H1 (cell line): ENCODE data around the gene LAIR2. TPM values are rescaled to one million over a fixed set of nuclear protein-coding genes. Genes with fewer than 3 reads are reported as not detected.
A peak's percentile ranks its signal among the peaks of the same experiment; 100 is the strongest.

ENCODE experiments used
- CTCF ChIA-PET: fragments of 300-600 bp; sonication (Branson Sonifier 250); formaldehyde crosslinking; loops from one replicate; lab custom pipeline; 2021; ENCODE audit not compliant: partially characterized antibody; lab: Charles Lee
- POLR2A ChIA-PET: fragments of 300-600 bp; sonication (Branson Sonifier 250); formaldehyde crosslinking; loops from one replicate; lab custom pipeline; 2021; ENCODE audit warnings: inconsistent platforms; ENCODE audit not compliant: partially characterized antibody; lab: Charles Lee
- DNase-seq, 2 experiments: peaks; one replicate each; pipeline versions ENCODE4 v3.0.0 to v3.0.0-alpha.2; 2010 to 2022; ENCODE audit warnings: low spot score in 2 of 2, low read depth in 1 of 2, mixed read lengths in 1 of 2
- FAIRE-seq: peaks from 2 replicates; lab custom pipeline; 2011; peaks lifted over from hg19 to GRCh38; lab: Jason Lieb, UNC
- H2AFZ ChIP-seq: 2 replicates; pipeline ENCODE4 v1.8.1; 2012; ENCODE audit warnings: low read length, inconsistent platforms
- H2AK5ac ChIP-seq: 2 replicates; pipeline ENCODE4 v1.6.1; 2013; ENCODE audit warnings: low read depth, low read length
- H2BK120ac ChIP-seq: replicated peaks from 2 replicates; pipeline ENCODE3; 2013; ENCODE audit warnings: low read depth, low read length, inconsistent platforms
- H2BK12ac ChIP-seq: 2 replicates; pipeline ENCODE4 v1.6.1; 2013; ENCODE audit warnings: low read depth, low read length
- H2BK15ac ChIP-seq: 2 replicates; pipeline ENCODE4 v1.6.1; 2013; ENCODE audit warnings: low read length
- H2BK20ac ChIP-seq: 2 replicates; pipeline ENCODE4 v1.6.1; 2013; ENCODE audit warnings: low read length
- H2BK5ac ChIP-seq: 2 replicates; pipeline ENCODE4 v1.6.1; 2013; ENCODE audit warnings: low read depth, low read length
- H3K14ac ChIP-seq: 2 replicates; pipeline ENCODE4 v1.6.1; 2013; ENCODE audit warnings: inconsistent platforms; ENCODE audit not compliant: insufficient read length
- H3K18ac ChIP-seq: 2 replicates; pipeline ENCODE4 v1.6.1; 2013; ENCODE audit warnings: low read length; ENCODE audit errors: extremely low read depth
- H3K23ac ChIP-seq: 2 replicates; pipeline ENCODE4 v1.6.1; 2013; ENCODE audit warnings: inconsistent platforms; ENCODE audit not compliant: insufficient read length
- H3K23me2 ChIP-seq: 2 replicates; pipeline ENCODE4 v1.6.1; 2013; ENCODE audit warnings: low read depth, low read length
- H3K27ac ChIP-seq: 2 replicates; pipeline ENCODE4 v1.6.1; 2011; ENCODE audit warnings: low read depth, low read length, inconsistent platforms
- H3K27me3 ChIP-seq, 4 experiments: replicated peaks in 1 of 4; 1 replicate in 1 of 4; 2 replicates in 3 of 4; pipeline versions ENCODE4 v1.6.1 to v1.8.1; 2011 to 2013; ENCODE audit warnings: low read length in 3 of 4, mild to moderate bottlenecking in 3 of 4, inconsistent platforms in 2 of 4, mixed read lengths in 2 of 4, moderate library complexity in 1 of 4; ENCODE audit not compliant: control insufficient read depth in 3 of 4, insufficient read depth in 3 of 4; ENCODE audit errors: extremely low read depth in 1 of 4
- H3K36me3 ChIP-seq, 4 experiments: 2 replicates each; pipeline versions ENCODE4 v1.6.1 to v1.8.1; 2011 to 2013; ENCODE audit warnings: mild to moderate bottlenecking in 4 of 4, low read length in 3 of 4, moderate library complexity in 2 of 4, control low read depth in 1 of 4, inconsistent platforms in 1 of 4; ENCODE audit not compliant: insufficient read depth in 4 of 4, control insufficient read depth in 2 of 4
- H3K4ac ChIP-seq: replicated peaks from 2 replicates; pipeline ENCODE3; 2013; ENCODE audit warnings: low read length, low read depth, mixed read lengths, inconsistent platforms; ENCODE audit not compliant: insufficient read length
- H3K4me1 ChIP-seq, 4 experiments: replicated peaks in 1 of 4; 1 replicate in 1 of 4; 2 replicates in 3 of 4; pipeline versions ENCODE4 v1.6.1 to v1.8.1; 2011 to 2013; ENCODE audit warnings: low read length in 3 of 4, inconsistent platforms in 2 of 4, mixed read lengths in 1 of 4; ENCODE audit not compliant: insufficient read depth in 4 of 4, control insufficient read depth in 3 of 4
- H3K4me2 ChIP-seq, 2 experiments: 2 replicates each; pipeline versions ENCODE4 v1.6.1 to v1.8.1; 2011 to 2013; ENCODE audit warnings: low read depth in 2 of 2, low read length in 2 of 2, control low read depth in 1 of 2, inconsistent platforms in 1 of 2, mild to moderate bottlenecking in 1 of 2; ENCODE audit not compliant: insufficient read depth in 1 of 2
- H3K4me3 ChIP-seq, 4 experiments: fragments of 200-600, 300-600 bp in 1 of 4; sonication (generic), shearing (Covaris generic), sonication (Bioruptor Twin) in 1 of 4; 2 replicates each; pipeline versions ENCODE4 v1.5.1 to v1.8.1; 2011 to 2016; ENCODE audit warnings: low read length in 4 of 4, low read depth in 3 of 4, control low read depth in 2 of 4, inconsistent platforms in 2 of 4, mild to moderate bottlenecking in 2 of 4, mixed read lengths in 1 of 4, moderate library complexity in 1 of 4; ENCODE audit not compliant: insufficient read depth in 2 of 4; ENCODE audit errors: extremely low read depth in 1 of 4
- H3K56ac ChIP-seq: replicated peaks from 2 replicates; pipeline ENCODE3; 2013; ENCODE audit warnings: low read depth, mild to moderate bottlenecking, mixed read lengths, low read length, inconsistent platforms; ENCODE audit not compliant: insufficient read length
- H3K79me1 ChIP-seq: 2 replicates; pipeline ENCODE4 v1.6.1; 2013; ENCODE audit warnings: low read depth, low read length, control low read depth
- H3K79me2 ChIP-seq, 2 experiments: 2 replicates each; pipeline versions ENCODE4 v1.6.1 to v1.8.1; 2012 to 2013; ENCODE audit warnings: low read length in 2 of 2, mild to moderate bottlenecking in 2 of 2, inconsistent platforms in 1 of 2; ENCODE audit not compliant: insufficient read depth in 2 of 2, control insufficient read depth in 1 of 2
- H3K9ac ChIP-seq, 4 experiments: replicated peaks in 1 of 4; 1 replicate in 1 of 4; 2 replicates in 3 of 4; pipeline versions ENCODE4 v1.6.1 to v1.8.1; 2011 to 2013; ENCODE audit warnings: low read depth in 3 of 4, low read length in 3 of 4, control low read depth in 2 of 4, mild to moderate bottlenecking in 2 of 4, moderate library complexity in 2 of 4, inconsistent platforms in 1 of 4; ENCODE audit errors: extremely low read depth in 1 of 4
- H3K9me3 ChIP-seq, 2 experiments: 2 replicates each; pipeline versions ENCODE4 v1.6.1 to v1.8.1; 2012 to 2013; ENCODE audit warnings: mild to moderate bottlenecking in 2 of 2, moderate library complexity in 2 of 2, control low read depth in 1 of 2, inconsistent platforms in 1 of 2, low read depth in 1 of 2, low read length in 1 of 2, mixed read lengths in 1 of 2; ENCODE audit not compliant: insufficient read depth in 2 of 2
- H4K20me1 ChIP-seq, 2 experiments: replicated peaks in 1 of 2; 2 replicates each; pipeline versions ENCODE3 to v1.8.1; 2011 to 2013; ENCODE audit warnings: inconsistent platforms in 2 of 2, low read length in 2 of 2, mild to moderate bottlenecking in 1 of 2; ENCODE audit not compliant: insufficient read depth in 2 of 2, control insufficient read depth in 1 of 2
- H4K5ac ChIP-seq: 2 replicates; pipeline ENCODE4 v1.6.1; 2013; ENCODE audit warnings: low read length, low read depth, mixed read lengths, inconsistent platforms; ENCODE audit not compliant: insufficient read length
- H4K8ac ChIP-seq: 2 replicates; pipeline ENCODE4 v1.8.0; 2013; ENCODE audit warnings: mild to moderate bottlenecking, moderate library complexity, low read length, inconsistent platforms; ENCODE audit not compliant: insufficient read depth; ENCODE audit errors: extremely low read depth
- H4K91ac ChIP-seq: replicated peaks from 2 replicates; pipeline ENCODE3; 2013; ENCODE audit warnings: low read length, mixed read lengths, inconsistent platforms; ENCODE audit not compliant: insufficient read length
- BCL11A ChIP-seq, 2 experiments: IDR thresholded peaks; one replicate each; pipeline ENCODE4 v1.6.1; 2011; ENCODE audit warnings: low read depth in 2 of 2, low read length in 2 of 2, mild to moderate bottlenecking in 2 of 2
- CBX8 ChIP-seq: fragments of 300-800, 300-1000 bp; sonication (generic); IDR thresholded peaks from 2 replicates; pipeline ENCODE4 v1.7.1; 2016; ENCODE audit warnings: low read depth, low read length, borderline replicate concordance
- EGR1 ChIP-seq: IDR thresholded peaks from 2 replicates; pipeline ENCODE4 v1.6.1; 2011; ENCODE audit warnings: low read depth, low read length, borderline replicate concordance
- GTF2F1 ChIP-seq: IDR thresholded peaks from 2 replicates; pipeline ENCODE4 v1.6.1; 2012; ENCODE audit warnings: low read depth, low read length, improper control_type of control experiment, borderline replicate concordance
- NRF1 ChIP-seq: IDR thresholded peaks from 2 replicates; pipeline ENCODE4 v1.6.1; 2011; ENCODE audit warnings: mild to moderate bottlenecking, low read depth, low read length, improper control_type of control experiment
- POU5F1 ChIP-seq: IDR thresholded peaks from 2 replicates; pipeline ENCODE4 v1.6.1; 2011; ENCODE audit warnings: low read depth, mild to moderate bottlenecking, low read length, moderate library complexity
- RAD21 ChIP-seq, 2 experiments: IDR thresholded peaks in 1 of 2; conservative IDR thresholded peaks in 1 of 2; 2 replicates each; pipeline ENCODE4 v1.6.1; 2011; ENCODE audit warnings: low read depth in 2 of 2, low read length in 2 of 2, improper control_type of control experiment in 1 of 2, inconsistent platforms in 1 of 2, mild to moderate bottlenecking in 1 of 2, moderate library complexity in 1 of 2
- SIN3A ChIP-seq, 2 experiments: IDR thresholded peaks in 1 of 2; conservative IDR thresholded peaks in 1 of 2; 2 replicates each; pipeline ENCODE4 v1.6.1; 2011 to 2012; ENCODE audit warnings: low read length in 2 of 2, improper control_type of control experiment in 1 of 2, low read depth in 1 of 2, mild to moderate bottlenecking in 1 of 2
- SIX5 ChIP-seq: IDR thresholded peaks from 2 replicates; pipeline ENCODE4 v1.6.1; 2011; ENCODE audit warnings: mild to moderate bottlenecking, low read depth, low read length
- TAF1 ChIP-seq: IDR thresholded peaks from 2 replicates; pipeline ENCODE4 v1.6.1; 2011; ENCODE audit warnings: mild to moderate bottlenecking, low read depth, low read length
- TEAD4 ChIP-seq: IDR thresholded peaks from 2 replicates; pipeline ENCODE4 v1.6.1; 2012; ENCODE audit warnings: low read depth, low read length, inconsistent platforms, mixed read lengths
- WGBS, 2 experiments: shearing (Covaris generic) in 1 of 2; methylation state at CpG; one replicate each; pipeline versions ENCODE4 v1.1.6 to v1.1.7; 2013 to 2015; ENCODE audit warnings: low lambda C conversion rate in 2 of 2, mixed read lengths in 2 of 2, inconsistent platforms in 1 of 2, low coverage in 1 of 2, missing lambda C conversion rate in 1 of 2; ENCODE audit not compliant: insufficient replicate concordance in 2 of 2, insufficient coverage in 1 of 2, insufficient read length in 1 of 2; ENCODE audit errors: extremely low coverage in 1 of 2, missing lambda C conversion rate in 1 of 2; 5-methylcytosine and 5-hydroxymethylcytosine counted together
- polyA plus RNA-seq, 7 experiments: library from polyadenylated mRNA; depleted of rRNA in 3 of 7; stranded (reverse) in 5 of 7; unstranded in 2 of 7; fragments of >200 nt in 5 of 7; fragments of 200-250 nt in 2 of 7; gene quantifications; 1 replicate in 5 of 7; 2 replicates in 1 of 7; 4 replicates in 1 of 7; pipeline versions ENCODE4 v1.2.1 to v1.2.3, GENCODE V29; 2011 to 2013; ENCODE audit warnings: missing spikeins in 2 of 7, mixed read lengths in 2 of 7
- total RNA-seq: library from RNA; stranded (reverse); fragmentation: NEBNext Ultra II Directional; extraction: Animal tissue kit (Norgen Biotek cat#: 25700); gene quantifications from 2 replicates; pipeline ENCODE4 v1.2.1, GENCODE V29; 2021
- TF ChIP-seq, protein P1 (sequence below): IDR thresholded peaks from 2 replicates; pipeline ENCODE4 v1.6.1; 2011; ENCODE audit warnings: low read length, improper control_type of control experiment

Gene LAIR2
- total and polyA plus RNA-seq, 2 of the 8 experiments (the other 6 are each of a cell fraction or from before 2014, with no cell fraction given): not detected

DNA sequence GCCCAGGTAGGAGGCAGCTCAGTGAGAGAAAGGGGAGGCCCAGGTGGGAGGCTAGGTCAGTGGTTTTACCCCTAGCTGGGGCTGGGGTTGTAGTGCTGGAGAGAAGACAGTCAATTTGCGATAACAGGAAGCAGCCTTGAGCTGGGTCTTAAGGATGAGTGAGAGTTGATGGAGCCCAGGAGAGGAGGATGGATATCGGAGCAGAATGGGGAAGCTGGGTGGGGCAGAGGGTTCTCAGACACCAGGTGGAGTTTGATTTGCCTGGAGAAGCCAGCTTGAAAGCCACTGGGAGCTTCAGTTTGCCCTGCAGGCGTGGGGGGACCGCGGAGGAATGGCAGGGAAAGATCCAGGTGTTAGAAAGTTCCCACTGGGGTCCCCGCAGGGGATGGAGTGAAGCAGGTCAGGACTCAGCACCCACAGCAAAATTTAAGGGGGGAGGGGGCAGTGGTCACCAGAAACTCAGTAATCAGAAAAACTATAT is 28.7 kb upstream of the LAIR2 start:
- WGBS, 2 experiments: 92% methylated on average over 6 of the region's 6 CpGs; no CpG with 5 or more reads in 1 of the 2 experiments
- peaks cover 3 to 24% (median 18%) of the 10 kb centered on the region in 4 experiments for H3K27me3 ChIP-seq
- no peaks in the 10 kb centered on the region for H3K36me3 ChIP-seq
- no peak overlapping the region for H3K14ac ChIP-seq
- no peak overlapping the region for H2BK120ac ChIP-seq
- H3K4me3 ChIP-seq: no peak overlapping the region
- H2AK5ac ChIP-seq: no peak overlapping the region
- no peaks in the 10 kb centered on the region for H4K20me1 ChIP-seq
- H2BK20ac ChIP-seq: no peak overlapping the region
- no peak overlapping the region for H4K5ac ChIP-seq
- peak overlapping the region in 1 of 2 experiments; percentile 28; a peak in 1 of 4 replicates for H3K4me2 ChIP-seq
- H3K4me1 ChIP-seq: peaks cover 3 to 10% (median 3%) of the 10 kb centered on the region in 4 experiments; a peak in 6 of 7 replicates
- peak overlapping the region; percentile 97; the same call in 1 of the 2 replicates for H2BK15ac ChIP-seq
- no peaks in the 10 kb centered on the region for H3K9me3 ChIP-seq
- H2AFZ ChIP-seq: no peak overlapping the region
- peak overlapping the region; percentile 48; the same call in 1 of the 2 replicates for H3K18ac ChIP-seq
- peak overlapping the region; percentile 84 for H4K91ac ChIP-seq
- H2BK5ac ChIP-seq: peak overlapping the region; percentile 40; the same call in 1 of the 2 replicates
- no peak for DNase-seq
- H2BK12ac ChIP-seq: peak overlapping the region; percentile 87; the same call in 1 of the 2 replicates
- H3K79me1 ChIP-seq: no peaks in the 10 kb centered on the region
- no peak overlapping the region for H3K4ac ChIP-seq
- no peaks in the 10 kb centered on the region for H3K79me2 ChIP-seq
- no peak overlapping the region for H4K8ac ChIP-seq
- POLR2A ChIA-PET: interaction anchor here (1.2 to 2.1 kb wide), 3 partner anchors 8 to 15 kb away, joined by 3 to 14 read pairs (median 6); partner anchors contain the start of gene LENG9
- no peak overlapping the region for H3K9ac ChIP-seq
- no peak overlapping the region for H3K56ac ChIP-seq
- CTCF ChIA-PET: interaction anchor here (0.6 to 1.5 kb wide), 7 partner anchors 11 to 1165 kb away, joined by 3 to 4 read pairs (median 3); no protein-coding TSS in a partner anchor
- FAIRE-seq: no peak
- no peak overlapping the region for H3K27ac ChIP-seq
- no peak overlapping the region for H3K23ac ChIP-seq
- peaks cover 5% of the 10 kb centered on the region; the same call in 1 of the 2 replicates for H3K23me2 ChIP-seq
- TF ChIP-seq RAD21 (IDR thresholded peaks at IDR 0.05 in 1 of 2, conservative IDR thresholded peaks at IDR 0.05 in 1 of 2; ENCODE audit: low read depth in 2 of 2, low read length in 2 of 2): no peak
- TF ChIP-seq CBX8: no peak
- no peak for TF ChIP-seq GTF2F1
- no peak for TF ChIP-seq SIN3A (conservative IDR thresholded peaks at IDR 0.05 in 1 of 2, IDR thresholded peaks at IDR 0.05 in 1 of 2; ENCODE audit: low read depth in 1 of 2, low read length in 2 of 2)
- no peak for TF ChIP-seq SIX5
- TF ChIP-seq, protein P1, sequence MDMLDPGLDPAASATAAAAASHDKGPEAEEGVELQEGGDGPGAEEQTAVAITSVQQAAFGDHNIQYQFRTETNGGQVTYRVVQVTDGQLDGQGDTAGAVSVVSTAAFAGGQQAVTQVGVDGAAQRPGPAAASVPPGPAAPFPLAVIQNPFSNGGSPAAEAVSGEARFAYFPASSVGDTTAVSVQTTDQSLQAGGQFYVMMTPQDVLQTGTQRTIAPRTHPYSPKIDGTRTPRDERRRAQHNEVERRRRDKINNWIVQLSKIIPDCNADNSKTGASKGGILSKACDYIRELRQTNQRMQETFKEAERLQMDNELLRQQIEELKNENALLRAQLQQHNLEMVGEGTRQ: no peak
- no peak for TF ChIP-seq TAF1
- TF ChIP-seq TEAD4: no peak
- TF ChIP-seq NRF1: no peak
- no peak for TF ChIP-seq BCL11A (IDR thresholded peaks at IDR 0.05; ENCODE audit: low read depth in 2 of 2, low read length in 2 of 2)
- TF ChIP-seq EGR1: no peak
- no peak for TF ChIP-seq POU5F1
